HUES64 (cell line): ENCODE data around the gene MPPED2.
"Not testable (repeated sequence)": the region's sequence is repeated elsewhere in the genome, so short reads cannot be mapped to it uniquely, and the experiment has no call there.

Experiments used
- H3K27ac ChIP-seq: 2 replicates; pipeline ENCODE4 v1.7.0; 2013; ENCODE audit warnings: low read depth, low read length, inconsistent platforms
- H3K27me3 ChIP-seq: 2 replicates; pipeline ENCODE4 v1.6.1; 2013; ENCODE audit warnings: mild to moderate bottlenecking, low read length; ENCODE audit not compliant: insufficient read depth
- H3K36me3 ChIP-seq: 2 replicates; pipeline ENCODE4 v1.6.1; 2013; ENCODE audit warnings: mild to moderate bottlenecking, low read length; ENCODE audit not compliant: insufficient read depth
- H3K4me1 ChIP-seq: 2 replicates; pipeline ENCODE4 v1.6.1; 2013; ENCODE audit warnings: mild to moderate bottlenecking, low read length, moderate library complexity; ENCODE audit not compliant: insufficient read depth
- H3K4me3 ChIP-seq: 2 replicates; pipeline ENCODE4 v1.5.1; 2013; ENCODE audit warnings: mild to moderate bottlenecking, low read length, moderate library complexity
- H3K9ac ChIP-seq: 2 replicates; pipeline ENCODE4 v1.6.1; 2013; ENCODE audit warnings: mild to moderate bottlenecking, low read depth, low read length
- H3K9me3 ChIP-seq: 2 replicates; pipeline ENCODE4 v1.6.1; 2013; ENCODE audit warnings: low read depth, low read length; ENCODE audit not compliant: insufficient read depth
- WGBS: fragments of 150-250, 120-280 bp; methylation state at CpG from one replicate; pipeline ENCODE4 v1.1.7; 2013; ENCODE audit warnings: missing lambda C conversion rate; 5-methylcytosine and 5-hydroxymethylcytosine counted together

Gene MPPED2

DNA sequence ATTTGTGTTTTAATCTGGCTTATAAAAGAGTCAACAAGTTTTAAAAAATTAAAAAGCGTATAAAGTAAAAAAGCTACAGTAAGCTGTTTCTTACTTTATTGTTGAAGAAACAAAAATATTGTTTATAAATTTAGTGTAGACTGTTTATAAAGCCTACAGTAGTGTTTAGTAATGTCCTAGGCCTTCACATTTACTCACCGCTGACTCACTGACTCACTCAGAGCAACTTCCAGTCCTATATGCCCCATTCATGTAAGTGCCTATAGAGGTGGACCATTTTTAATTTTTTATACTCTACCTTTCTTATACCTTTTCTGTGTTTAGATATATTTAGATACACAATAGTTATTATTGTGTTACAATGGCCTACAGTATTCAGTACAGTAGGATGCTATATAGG is 12.2 kb downstream of the MPPED2 start:
- H3K4me1 ChIP-seq = peaks cover 5% of the 10 kb centered on the region; the same call in 1 of the 2 replicates
- WGBS = 100% methylated on average over 1 of the region's 2 CpGs
- H3K27ac ChIP-seq = no peak overlapping the region
- no peaks in the 10 kb centered on the region for H3K36me3 ChIP-seq
- H3K27me3 ChIP-seq = no peaks in the 10 kb centered on the region
- no peak overlapping the region for H3K4me3 ChIP-seq
- no peak overlapping the region for H3K9ac ChIP-seq
- no peaks in the 10 kb centered on the region for H3K9me3 ChIP-seq

DNA sequence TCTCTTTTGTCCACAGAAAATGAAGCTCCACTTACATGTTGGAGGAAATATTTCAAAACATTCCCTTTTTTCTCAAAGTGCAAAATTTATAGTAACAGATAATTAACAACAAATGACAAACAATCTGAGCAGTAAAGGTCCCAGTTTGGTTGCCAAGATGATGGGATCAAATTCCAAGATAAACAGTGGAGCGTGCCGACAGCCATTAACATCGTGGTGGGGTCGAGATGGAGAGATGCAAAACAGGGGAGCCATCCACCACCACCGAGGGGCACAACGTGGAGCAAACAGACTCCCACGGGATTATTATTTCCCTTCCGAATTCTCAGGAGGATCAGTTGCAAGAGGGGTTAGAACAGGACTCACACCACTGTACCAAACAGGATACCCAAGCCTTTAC is 17.2 kb downstream of the MPPED2 start:
- peaks cover 51% of the 10 kb centered on the region for H3K4me1 ChIP-seq
- no peaks in the 10 kb centered on the region for H3K36me3 ChIP-seq
- no peak overlapping the region for H3K27ac ChIP-seq
- H3K9ac ChIP-seq = no peak overlapping the region
- no peak overlapping the region for H3K4me3 ChIP-seq
- WGBS = 85% methylated on average over 8 of the region's 8 CpGs
- H3K9me3 ChIP-seq = no peaks in the 10 kb centered on the region
- H3K27me3 ChIP-seq = no peaks in the 10 kb centered on the region

- Histone ChIP-seq H3K36me3 (no peaks in the 10 kb centered on the region), H3K9me3 (peaks cover 9% of the 10 kb centered on the region), H3K27ac (no peak overlapping the region), H3K4me3 (no peak overlapping the region), H3K4me1 (peaks cover 52% of the 10 kb centered on the region), H3K27me3 (no peaks in the 10 kb centered on the region), H3K9ac (no peak overlapping the region)
- WGBS = 100% methylated on average over 1 of the region's 1 CpG
Observed at GRCh38 chr11:30567644-30568043, 18.5 kb downstream of the MPPED2 start.

GRCh38 chr11:30567120-30567519 is 19.0 kb downstream of the MPPED2 start:
- H3K27ac ChIP-seq = no peak overlapping the region

DNA sequence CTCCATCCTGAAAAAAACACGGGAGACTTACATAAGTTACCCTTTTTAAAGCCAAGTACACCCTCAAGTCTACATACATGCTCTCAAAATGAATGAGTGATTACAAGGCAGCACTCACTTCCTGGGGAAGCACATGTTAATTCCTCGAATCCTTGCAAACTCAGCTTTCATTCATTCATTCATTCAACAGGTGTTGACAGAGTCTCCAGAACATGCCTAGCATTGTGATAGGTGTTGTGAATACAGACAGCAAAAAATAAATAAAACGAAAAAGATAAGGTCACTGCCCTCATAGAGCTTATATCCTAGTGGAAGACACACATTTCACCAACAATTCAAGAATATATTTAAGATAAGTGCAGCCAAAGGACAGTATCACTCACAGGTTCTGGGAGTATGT is 19.7 kb downstream of the MPPED2 start:
- 93% methylated on average over 2 of the region's 3 CpGs for WGBS
- H3K27ac ChIP-seq = no peak overlapping the region

More at GRCh38 chr11:30567120-30567519, 19.0 kb downstream of the MPPED2 start:
- WGBS = 80% methylated on average over 5 of the region's 5 CpGs
- H3K27me3 ChIP-seq = no peaks in the 10 kb centered on the region
- H3K9me3 ChIP-seq = peaks cover 9% of the 10 kb centered on the region
- H3K9ac ChIP-seq = no peak overlapping the region
- no peak overlapping the region for H3K4me3 ChIP-seq
- peaks cover 52% of the 10 kb centered on the region for H3K4me1 ChIP-seq
- H3K36me3 ChIP-seq = no peaks in the 10 kb centered on the region

GRCh38 chr11:30565027-30565426 is 21.1 kb downstream of the MPPED2 start:
- H3K9me3 ChIP-seq = peaks cover 9% of the 10 kb centered on the region
- H3K9ac ChIP-seq = no peak overlapping the region
- no peaks in the 10 kb centered on the region for H3K27me3 ChIP-seq
- no peak overlapping the region for H3K27ac ChIP-seq
- peaks cover 68% of the 10 kb centered on the region for H3K4me1 ChIP-seq
- H3K36me3 ChIP-seq = no peaks in the 10 kb centered on the region
- 85% methylated on average over 10 of the region's 10 CpGs for WGBS
- H3K4me3 ChIP-seq = no peak overlapping the region

More for the DNA sequence above, 19.7 kb downstream of the MPPED2 start:
- Histone ChIP-seq H3K9ac (no peak overlapping the region), H3K36me3 (no peaks in the 10 kb centered on the region), H3K9me3 (peaks cover 9% of the 10 kb centered on the region), H3K27me3 (no peaks in the 10 kb centered on the region), H3K4me1 (peaks cover 54% of the 10 kb centered on the region), H3K4me3 (no peak overlapping the region)

- no peaks in the 10 kb centered on the region for H3K36me3 ChIP-seq
- no peak overlapping the region for H3K4me3 ChIP-seq
- H3K9me3 ChIP-seq = peaks cover 9% of the 10 kb centered on the region
- WGBS = 93% methylated on average over 1 of the region's 1 CpG
- H3K4me1 ChIP-seq = peaks cover 61% of the 10 kb centered on the region
- no peak overlapping the region for H3K27ac ChIP-seq
- H3K9ac ChIP-seq = no peak overlapping the region
- no peaks in the 10 kb centered on the region for H3K27me3 ChIP-seq
Observed at GRCh38 chr11:30561691-30562415, 24.3 kb downstream of the MPPED2 start.

- Histone ChIP-seq H3K4me1 (peaks cover 47% of the 10 kb centered on the region), H3K27ac (peak overlapping the region; percentile 85; the same call in 1 of the 2 replicates), H3K4me3 (peak overlapping the region; percentile 15; the same call in 1 of the 2 replicates), H3K27me3 (no peaks in the 10 kb centered on the region), H3K36me3 (no peaks in the 10 kb centered on the region), H3K9ac (peak overlapping the region; percentile 46), H3K9me3 (peaks cover 9% of the 10 kb centered on the region)
- 5% methylated on average over 7 of the region's 7 CpGs for WGBS
Observed at GRCh38 chr11:30560206-30561106, 25.7 kb downstream of the MPPED2 start.

- no peak overlapping the region for H3K9ac ChIP-seq
- H3K36me3 ChIP-seq = no peaks in the 10 kb centered on the region
- H3K27ac ChIP-seq = peak overlapping the region; percentile 3; the same call in 1 of the 2 replicates
- H3K4me1 ChIP-seq = peaks cover 35% of the 10 kb centered on the region
- peaks cover 9% of the 10 kb centered on the region for H3K9me3 ChIP-seq
- no peaks in the 10 kb centered on the region for H3K27me3 ChIP-seq
- H3K4me3 ChIP-seq = no peak overlapping the region
- 53% methylated on average over 1 of the region's 1 CpG for WGBS
Observed at GRCh38 chr11:30559004-30559403, 27.1 kb downstream of the MPPED2 start.

- WGBS = 83% methylated on average over 6 of the region's 6 CpGs
- H3K27me3 ChIP-seq = peaks cover 11% of the 10 kb centered on the region; the same call in 1 of the 2 replicates
- not testable (repeated sequence) for H3K9me3 ChIP-seq, H3K27ac ChIP-seq, H3K36me3 ChIP-seq, H3K9ac ChIP-seq, H3K4me3 ChIP-seq
- H3K4me1 ChIP-seq = peaks cover 41% of the 10 kb centered on the region
Observed at GRCh38 chr11:30554587-30554986, 31.6 kb downstream of the MPPED2 start.

GRCh38 chr11:30553521-30554110 is 32.5 kb downstream of the MPPED2 start:
- WGBS = 39% methylated on average over 3 of the region's 3 CpGs
- no peaks in the 10 kb centered on the region for H3K9me3 ChIP-seq
- H3K9ac ChIP-seq = no peak overlapping the region
- peaks cover 16% of the 10 kb centered on the region for H3K27me3 ChIP-seq
- no peak overlapping the region for H3K4me3 ChIP-seq
- peak overlapping the region; percentile 0; the same call in 1 of the 2 replicates for H3K27ac ChIP-seq
- H3K36me3 ChIP-seq = no peaks in the 10 kb centered on the region
- peaks cover 41% of the 10 kb centered on the region for H3K4me1 ChIP-seq
